ENCODE measurements around the gene NFE2L2. TPM values are rescaled to one million over a fixed set of nuclear protein-coding genes. Genes with fewer than 3 reads are reported as not detected.

Gene NFE2L2
- total RNA-seq, 1 experiment from 2014 or later = 26.3 TPM

DNA sequence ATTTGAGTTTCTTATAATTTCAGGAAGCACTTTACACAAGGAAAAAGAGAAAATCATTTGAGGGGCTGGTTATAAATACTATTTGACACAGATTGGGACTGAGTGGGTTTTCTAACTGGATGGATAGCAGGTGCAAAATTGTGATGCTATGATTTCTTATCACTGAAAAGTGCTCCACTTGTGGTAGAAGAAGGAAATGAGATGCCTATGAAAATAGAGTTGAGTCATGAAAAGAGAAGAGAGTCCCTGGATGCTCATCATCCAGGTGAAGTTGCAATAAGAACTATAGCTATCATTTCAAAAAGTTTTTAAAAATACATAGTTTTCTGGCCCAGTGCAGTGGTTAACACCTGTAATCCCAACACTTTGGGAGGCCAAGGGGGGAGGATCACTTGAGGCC is 39.4 kb upstream of the NFE2L2 start (continued):
- TF ChIP-seq NFYB (CRISPR knock-in tag; conservative IDR thresholded peaks at IDR 0.05; ENCODE audit: low read depth) (no peak), FOXJ3 (CRISPR knock-in tag; IDR thresholded peaks at IDR 0.05; ENCODE audit: borderline replicate concordance) (no peak), SMAD3 (CRISPR knock-in tag; IDR thresholded peaks at IDR 0.05; ENCODE audit: borderline replicate concordance) (no peak), CREB1 (CRISPR knock-in tag; IDR thresholded peaks at IDR 0.05) (no peak), SOX15 (CRISPR knock-in tag; IDR thresholded peaks at IDR 0.05) (no peak), ZNF219 (CRISPR knock-in tag; IDR thresholded peaks at IDR 0.05; ENCODE audit: borderline replicate concordance) (no peak), ATF1 (CRISPR knock-in tag; IDR thresholded peaks at IDR 0.05) (no peak)

DNA sequence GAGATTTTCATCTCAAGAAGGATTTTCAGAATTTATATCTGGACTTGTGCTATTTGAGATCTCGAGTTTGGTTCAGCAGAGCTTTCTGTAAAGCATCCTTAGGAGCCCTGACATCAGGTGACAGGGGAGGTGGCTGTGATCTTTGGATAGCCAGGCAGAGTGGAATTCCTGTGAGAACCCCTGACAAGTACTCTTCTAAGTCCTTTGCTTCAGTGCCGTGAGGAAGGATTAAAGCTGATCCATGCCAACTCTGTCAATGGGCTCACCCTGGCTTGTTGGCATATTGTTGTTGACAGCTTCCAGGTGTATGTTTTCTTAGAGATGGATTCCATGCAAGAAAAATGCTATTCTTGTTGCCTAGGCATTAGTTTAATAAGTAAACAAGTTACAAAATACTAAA is 38.0 kb upstream of the NFE2L2 start:
- H3K9me3 Mint-ChIP-seq = no peaks in the 10 kb centered on the region
- H3K27ac Mint-ChIP-seq = no peak overlapping the region
- peaks cover 5% of the 10 kb centered on the region; the same call in 1 of the 2 replicates for H3K27me3 Mint-ChIP-seq (ENCODE audit: low read depth)
- no peak for DNase-seq (ENCODE audit: low spot score)
- ChIA-PET CTCF (interaction anchor here (1.9 kb wide), 1 partner anchor 138 kb away, joined by 4 read pairs; no protein-coding TSS in a partner anchor), POLR2A (no interaction called here)
- no peaks in the 10 kb centered on the region for H3K36me3 Mint-ChIP-seq
- TF ChIP-seq EMX1 (CRISPR knock-in tag; IDR thresholded peaks at IDR 0.05) = no peak
- TF ChIP-seq, protein P1, sequence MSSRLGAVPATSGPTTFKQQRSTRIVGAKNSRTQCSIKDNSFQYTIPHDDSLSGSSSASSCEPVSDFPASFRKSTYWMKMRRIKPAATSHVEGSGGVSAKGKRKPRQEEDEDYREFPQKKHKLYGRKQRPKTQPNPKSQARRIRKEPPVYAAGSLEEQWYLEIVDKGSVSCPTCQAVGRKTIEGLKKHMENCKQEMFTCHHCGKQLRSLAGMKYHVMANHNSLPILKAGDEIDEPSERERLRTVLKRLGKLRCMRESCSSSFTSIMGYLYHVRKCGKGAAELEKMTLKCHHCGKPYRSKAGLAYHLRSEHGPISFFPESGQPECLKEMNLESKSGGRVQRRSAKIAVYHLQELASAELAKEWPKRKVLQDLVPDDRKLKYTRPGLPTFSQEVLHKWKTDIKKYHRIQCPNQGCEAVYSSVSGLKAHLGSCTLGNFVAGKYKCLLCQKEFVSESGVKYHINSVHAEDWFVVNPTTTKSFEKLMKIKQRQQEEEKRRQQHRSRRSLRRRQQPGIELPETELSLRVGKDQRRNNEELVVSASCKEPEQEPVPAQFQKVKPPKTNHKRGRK (CRISPR knock-in tag; IDR thresholded peaks at IDR 0.05; ENCODE audit: borderline replicate concordance) = no peak
- no peak for TF ChIP-seq FOXK1 (CRISPR knock-in tag; IDR thresholded peaks at IDR 0.05)
- no peak for TF ChIP-seq NFE2L1 (CRISPR knock-in tag; IDR thresholded peaks at IDR 0.05)
- TF ChIP-seq, protein P2, sequence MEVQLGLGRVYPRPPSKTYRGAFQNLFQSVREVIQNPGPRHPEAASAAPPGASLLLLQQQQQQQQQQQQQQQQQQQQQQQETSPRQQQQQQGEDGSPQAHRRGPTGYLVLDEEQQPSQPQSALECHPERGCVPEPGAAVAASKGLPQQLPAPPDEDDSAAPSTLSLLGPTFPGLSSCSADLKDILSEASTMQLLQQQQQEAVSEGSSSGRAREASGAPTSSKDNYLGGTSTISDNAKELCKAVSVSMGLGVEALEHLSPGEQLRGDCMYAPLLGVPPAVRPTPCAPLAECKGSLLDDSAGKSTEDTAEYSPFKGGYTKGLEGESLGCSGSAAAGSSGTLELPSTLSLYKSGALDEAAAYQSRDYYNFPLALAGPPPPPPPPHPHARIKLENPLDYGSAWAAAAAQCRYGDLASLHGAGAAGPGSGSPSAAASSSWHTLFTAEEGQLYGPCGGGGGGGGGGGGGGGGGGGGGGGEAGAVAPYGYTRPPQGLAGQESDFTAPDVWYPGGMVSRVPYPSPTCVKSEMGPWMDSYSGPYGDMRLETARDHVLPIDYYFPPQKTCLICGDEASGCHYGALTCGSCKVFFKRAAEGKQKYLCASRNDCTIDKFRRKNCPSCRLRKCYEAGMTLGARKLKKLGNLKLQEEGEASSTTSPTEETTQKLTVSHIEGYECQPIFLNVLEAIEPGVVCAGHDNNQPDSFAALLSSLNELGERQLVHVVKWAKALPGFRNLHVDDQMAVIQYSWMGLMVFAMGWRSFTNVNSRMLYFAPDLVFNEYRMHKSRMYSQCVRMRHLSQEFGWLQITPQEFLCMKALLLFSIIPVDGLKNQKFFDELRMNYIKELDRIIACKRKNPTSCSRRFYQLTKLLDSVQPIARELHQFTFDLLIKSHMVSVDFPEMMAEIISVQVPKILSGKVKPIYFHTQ (CRISPR knock-in tag; IDR thresholded peaks at IDR 0.05) = no peak
- TF ChIP-seq ZNF232 (CRISPR knock-in tag; IDR thresholded peaks at IDR 0.05) = no peak
- no peak for TF ChIP-seq ZNF121 (CRISPR knock-in tag; IDR thresholded peaks at IDR 0.05)
- TF ChIP-seq, protein P3, sequence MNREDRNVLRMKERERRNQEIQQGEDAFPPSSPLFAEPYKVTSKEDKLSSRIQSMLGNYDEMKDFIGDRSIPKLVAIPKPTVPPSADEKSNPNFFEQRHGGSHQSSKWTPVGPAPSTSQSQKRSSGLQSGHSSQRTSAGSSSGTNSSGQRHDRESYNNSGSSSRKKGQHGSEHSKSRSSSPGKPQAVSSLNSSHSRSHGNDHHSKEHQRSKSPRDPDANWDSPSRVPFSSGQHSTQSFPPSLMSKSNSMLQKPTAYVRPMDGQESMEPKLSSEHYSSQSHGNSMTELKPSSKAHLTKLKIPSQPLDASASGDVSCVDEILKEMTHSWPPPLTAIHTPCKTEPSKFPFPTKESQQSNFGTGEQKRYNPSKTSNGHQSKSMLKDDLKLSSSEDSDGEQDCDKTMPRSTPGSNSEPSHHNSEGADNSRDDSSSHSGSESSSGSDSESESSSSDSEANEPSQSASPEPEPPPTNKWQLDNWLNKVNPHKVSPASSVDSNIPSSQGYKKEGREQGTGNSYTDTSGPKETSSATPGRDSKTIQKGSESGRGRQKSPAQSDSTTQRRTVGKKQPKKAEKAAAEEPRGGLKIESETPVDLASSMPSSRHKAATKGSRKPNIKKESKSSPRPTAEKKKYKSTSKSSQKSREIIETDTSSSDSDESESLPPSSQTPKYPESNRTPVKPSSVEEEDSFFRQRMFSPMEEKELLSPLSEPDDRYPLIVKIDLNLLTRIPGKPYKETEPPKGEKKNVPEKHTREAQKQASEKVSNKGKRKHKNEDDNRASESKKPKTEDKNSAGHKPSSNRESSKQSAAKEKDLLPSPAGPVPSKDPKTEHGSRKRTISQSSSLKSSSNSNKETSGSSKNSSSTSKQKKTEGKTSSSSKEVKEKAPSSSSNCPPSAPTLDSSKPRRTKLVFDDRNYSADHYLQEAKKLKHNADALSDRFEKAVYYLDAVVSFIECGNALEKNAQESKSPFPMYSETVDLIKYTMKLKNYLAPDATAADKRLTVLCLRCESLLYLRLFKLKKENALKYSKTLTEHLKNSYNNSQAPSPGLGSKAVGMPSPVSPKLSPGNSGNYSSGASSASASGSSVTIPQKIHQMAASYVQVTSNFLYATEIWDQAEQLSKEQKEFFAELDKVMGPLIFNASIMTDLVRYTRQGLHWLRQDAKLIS (CRISPR knock-in tag; IDR thresholded peaks at IDR 0.05; ENCODE audit: borderline replicate concordance) = no peak
- no peak for TF ChIP-seq FOXP1 (CRISPR knock-in tag; IDR thresholded peaks at IDR 0.05; ENCODE audit: borderline replicate concordance)
- TF ChIP-seq KAT7 (CRISPR knock-in tag; IDR thresholded peaks at IDR 0.05; ENCODE audit: borderline replicate concordance) = no peak
- TF ChIP-seq SMAD3 (CRISPR knock-in tag; IDR thresholded peaks at IDR 0.05; ENCODE audit: borderline replicate concordance) = no peak
- TF ChIP-seq ZNF416 (CRISPR knock-in tag; IDR thresholded peaks at IDR 0.05) = no peak
- no peak for ATAC-seq
- H3K4me1 Mint-ChIP-seq = no peaks in the 10 kb centered on the region
- no peak overlapping the region for H3K4me3 Mint-ChIP-seq
